Gastroesophageal sphincter (tissue), 4 donors: Measurements from ENCODE around the gene PREP. TPM values are rescaled to one million over a fixed set of nuclear protein-coding genes. Genes with fewer than 3 reads are reported as not detected.

Source experiments
- ATAC-seq: fragments of 150-250 bp; one replicate; pipeline ENCODE4 v1.9.1; 2016; ENCODE audit warnings: mild to moderate bottlenecking, moderate library complexity
- H3K27ac ChIP-seq, 4 donors: fragments of 200-600 bp; sonication (generic) in 3 of 4; 1 replicate in 3 of 4; 2 replicates in 1 of 4; pipeline ENCODE4 v1.5.1; 2016 to 2019
- H3K27me3 ChIP-seq: fragments of 200-600 bp; sonication (generic); one replicate; pipeline ENCODE4 v1.5.1; 2019
- H3K36me3 ChIP-seq, 2 donors: fragments of 200-600 bp; sonication (generic); one replicate each; pipeline ENCODE4 v1.5.1; 2019; ENCODE audit warnings: control low read depth in 1 of 2
- H3K4me1 ChIP-seq, 3 donors: fragments of 200-600 bp; sonication (generic); 1 replicate in 2 of 3; 2 replicates in 1 of 3; pipeline ENCODE4 v1.5.1; 2016 to 2019; ENCODE audit warnings: control low read depth in 2 of 3
- H3K4me3 ChIP-seq, 2 donors: fragments of 200-600 bp; sonication (generic); one replicate each; pipeline ENCODE4 v1.5.1; 2019; ENCODE audit warnings: mild to moderate bottlenecking in 1 of 2, moderate library complexity in 1 of 2
- H3K9me3 ChIP-seq, 3 donors: fragments of 200-600 bp; sonication (generic); one replicate each; pipeline ENCODE4 v1.5.1; 2017 to 2019; ENCODE audit warnings: control low read depth in 2 of 3
- CTCF ChIP-seq, 4 experiments: fragments of 200-600 bp in 2 of 4; fragments of 450-650 bp in 2 of 4; sonication (generic) in 1 of 4; IDR thresholded peaks; one replicate each; pipeline ENCODE4 v1.5.1; 2017 to 2019; ENCODE audit warnings: antibody characterized with exemption in 4 of 4, mild to moderate bottlenecking in 2 of 4, moderate library complexity in 2 of 4
- EP300 ChIP-seq: sonication (generic); formaldehyde crosslinking; IDR thresholded peaks from one replicate; pipeline ENCODE4 v1.6.1; 2017; ENCODE audit warnings: antibody characterized with exemption, mild to moderate bottlenecking
- POLR2A ChIP-seq, 2 donors: fragments of 450-650 bp; IDR thresholded peaks; one replicate each; pipeline ENCODE4 v1.6.1; 2017; ENCODE audit warnings: antibody characterized with exemption in 2 of 2, mild to moderate bottlenecking in 2 of 2, moderate library complexity in 1 of 2
- POLR2AphosphoS5 ChIP-seq: sonication (generic); formaldehyde crosslinking; IDR thresholded peaks from one replicate; pipeline ENCODE4 v1.6.1; 2017; ENCODE audit warnings: antibody characterized with exemption
- WGBS, 2 donors: methylation state at CpG; one replicate each; pipeline ENCODE4 v1.1.5; 2018; ENCODE audit warnings: low coverage in 1 of 2; 5-methylcytosine and 5-hydroxymethylcytosine counted together
- total RNA-seq, 4 donors: library from RNA; depleted of rRNA; stranded (reverse); fragments of >200 nt; gene quantifications; one replicate each; pipeline ENCODE4 v1.1.0, GENCODE V29; 2016

PREP gene
- total RNA-seq, 4 donors from 2014 or later: 13.9 to 19.8 (median 17.4) TPM

GRCh38 chr6:105258816-105259215 is 144.1 kb downstream of the PREP start:
- no peaks in the 10 kb centered on the region for H3K4me1 ChIP-seq
- ATAC-seq: no peak
- H3K4me3 ChIP-seq: no peak overlapping the region
- no peaks in the 10 kb centered on the region for H3K27me3 ChIP-seq
- H3K27ac ChIP-seq: no peak overlapping the region
- 47 to 74% methylated on average over 5 of the region's 5 CpGs for WGBS, 2 donors
- no peaks in the 10 kb centered on the region for H3K9me3 ChIP-seq
- H3K36me3 ChIP-seq: no peaks in the 10 kb centered on the region
- TF ChIP-seq EP300 (no peak), POLR2AphosphoS5 (no peak), POLR2A (IDR thresholded peaks at IDR 0.05) (no peak), CTCF (IDR thresholded peaks at IDR 0.05) (no peak)

- ATAC-seq: no peak
- no peak overlapping the region for H3K27ac ChIP-seq
- no peak overlapping the region for H3K4me3 ChIP-seq
- no peaks in the 10 kb centered on the region for H3K4me1 ChIP-seq
- TF ChIP-seq EP300: no peak
- TF ChIP-seq CTCF (IDR thresholded peaks at IDR 0.05): no peak
- TF ChIP-seq POLR2A (IDR thresholded peaks at IDR 0.05): no peak
- no peak for TF ChIP-seq POLR2AphosphoS5
- H3K9me3 ChIP-seq: no peaks in the 10 kb centered on the region
- no peaks in the 10 kb centered on the region for H3K27me3 ChIP-seq
- no peaks in the 10 kb centered on the region for H3K36me3 ChIP-seq
These were observed 145.5 kb downstream of the PREP start for GRCh38 chr6:105257340-105257739.

- no peaks in the 10 kb centered on the region for H3K9me3 ChIP-seq
- TF ChIP-seq CTCF (IDR thresholded peaks at IDR 0.05): no peak
- TF ChIP-seq POLR2AphosphoS5: no peak
- TF ChIP-seq EP300: no peak
- no peak for TF ChIP-seq POLR2A (IDR thresholded peaks at IDR 0.05)
- H3K27me3 ChIP-seq: no peaks in the 10 kb centered on the region
- no peaks in the 10 kb centered on the region for H3K36me3 ChIP-seq
- no peak for ATAC-seq
- H3K27ac ChIP-seq: no peak overlapping the region
- no peak overlapping the region for H3K4me3 ChIP-seq
- H3K4me1 ChIP-seq: no peaks in the 10 kb centered on the region
These were observed 146.3 kb downstream of the PREP start for GRCh38 chr6:105256619-105257018.

GRCh38 chr6:105253787-105254186 is 149.1 kb downstream of the PREP start:
- Histone ChIP-seq H3K27me3 (no peaks in the 10 kb centered on the region), H3K9me3 (no peaks in the 10 kb centered on the region), H3K27ac (no peak overlapping the region), H3K4me1 (no peaks in the 10 kb centered on the region), H3K36me3 (no peaks in the 10 kb centered on the region), H3K4me3 (no peak overlapping the region)
- WGBS, 2 donors: 61 to 66% methylated on average over 2 to 5 of the region's 6 CpGs
- ATAC-seq: no peak
- TF ChIP-seq POLR2A (IDR thresholded peaks at IDR 0.05) (no peak), CTCF (IDR thresholded peaks at IDR 0.05) (no peak), EP300 (no peak), POLR2AphosphoS5 (no peak)

- 56 to 78% methylated on average over 2 of the region's 2 CpGs for WGBS, 2 donors
These were observed 151.2 kb downstream of the PREP start for GRCh38 chr6:105251689-105252088.

More at GRCh38 chr6:105251689-105252088, 151.2 kb downstream of the PREP start:
- Histone ChIP-seq H3K4me3 (no peak overlapping the region), H3K36me3 (no peaks in the 10 kb centered on the region), H3K27ac (no peak overlapping the region), H3K9me3 (no peaks in the 10 kb centered on the region), H3K27me3 (no peaks in the 10 kb centered on the region), H3K4me1 (no peaks in the 10 kb centered on the region)
- TF ChIP-seq POLR2AphosphoS5 (no peak), EP300 (no peak), CTCF (IDR thresholded peaks at IDR 0.05) (no peak), POLR2A (IDR thresholded peaks at IDR 0.05) (no peak)
- ATAC-seq: no peak
